ENCODE measurements around the gene INTS1.

INTS1 gene

DNA sequence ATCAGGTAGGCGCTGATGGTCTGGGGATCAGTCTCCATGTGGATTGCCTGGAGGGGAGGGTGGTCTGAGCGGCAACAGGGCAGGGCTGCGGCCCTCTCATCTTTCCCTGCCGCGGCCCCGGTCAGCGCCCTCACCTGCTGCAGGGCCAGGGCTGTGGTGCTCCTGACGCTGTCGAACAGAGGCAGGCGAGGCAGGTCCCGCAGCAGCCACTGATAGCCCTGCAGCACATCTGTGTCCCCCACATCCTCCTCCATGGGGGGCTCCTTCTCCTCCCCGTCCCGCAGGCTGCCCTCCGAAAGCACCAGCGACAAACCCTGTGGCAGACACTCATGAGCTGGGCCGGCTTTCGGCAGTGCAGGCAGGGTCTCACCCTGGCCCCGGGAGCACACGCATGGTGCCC, 19.0 kb downstream of the INTS1 start:
- Histone ChIP-seq H3K9me3 (ENCODE audit: low read depth, low read length) (no peaks in the 10 kb centered on the region), H3K9ac (ENCODE audit: insufficient read length) (no peak overlapping the region), H3K4me3 (no peak overlapping the region), H3K27ac (no peak overlapping the region), H3K36me3 (ENCODE audit: insufficient read depth, low read length) (peaks cover 4% of the 10 kb centered on the region; the same call in 1 of the 2 replicates)
- no peak for DNase-seq (ENCODE audit: low read depth, low spot score)
- TF ChIP-seq FOXP2 (optimal IDR thresholded peaks at IDR 0.05; ENCODE audit: control extremely low read depth, extremely low read length, insufficient read depth) (no peak), POLR2AphosphoS5 (IDR thresholded peaks at IDR 0.05; ENCODE audit: borderline replicate concordance, low read depth, low read length) (no peak), EZH2 (IDR thresholded peaks at IDR 0.05) (no peak)

- TF ChIP-seq POLR2AphosphoS5 (IDR thresholded peaks at IDR 0.05; ENCODE audit: borderline replicate concordance, low read depth, low read length) = no peak
- TF ChIP-seq FOXP2 (optimal IDR thresholded peaks at IDR 0.05; ENCODE audit: control extremely low read depth, extremely low read length, insufficient read depth) = no peak
- TF ChIP-seq EZH2 (IDR thresholded peaks at IDR 0.05) = no peak
- H3K9ac ChIP-seq (ENCODE audit: insufficient read length) = no peak overlapping the region
- H3K36me3 ChIP-seq (ENCODE audit: insufficient read depth, low read length) = peaks cover 4% of the 10 kb centered on the region; the same call in 1 of the 2 replicates
Measured at GRCh38 chr7:1484569-1484968, 19.6 kb downstream of the INTS1 start.

GRCh38 chr7:1483536-1484505, 20.4 kb downstream of the INTS1 start:
- Histone ChIP-seq H3K9me3 (ENCODE audit: low read depth, low read length) (no peaks in the 10 kb centered on the region), H3K27ac (no peak overlapping the region), H3K9ac (ENCODE audit: insufficient read length) (no peak overlapping the region), H3K4me3 (no peak overlapping the region), H3K36me3 (ENCODE audit: insufficient read depth, low read length) (peaks cover 4% of the 10 kb centered on the region; the same call in 1 of the 2 replicates)
- no peak for DNase-seq (ENCODE audit: low read depth, low spot score)
- TF ChIP-seq POLR2AphosphoS5 (IDR thresholded peaks at IDR 0.05; ENCODE audit: borderline replicate concordance, low read depth, low read length) (no peak), FOXP2 (optimal IDR thresholded peaks at IDR 0.05; ENCODE audit: control extremely low read depth, extremely low read length, insufficient read depth) (no peak)

More at GRCh38 chr7:1484569-1484968, 19.6 kb downstream of the INTS1 start:
- H3K27ac ChIP-seq = no peak overlapping the region
- no peak overlapping the region for H3K4me3 ChIP-seq
- H3K9me3 ChIP-seq (ENCODE audit: low read depth, low read length) = no peaks in the 10 kb centered on the region
- DNase-seq (ENCODE audit: low read depth, low spot score) = no peak

- no peak for TF ChIP-seq FOXP2 (optimal IDR thresholded peaks at IDR 0.05; ENCODE audit: control extremely low read depth, extremely low read length, insufficient read depth)
- TF ChIP-seq POLR2AphosphoS5 (IDR thresholded peaks at IDR 0.05; ENCODE audit: borderline replicate concordance, low read depth, low read length) = no peak
- no peak for TF ChIP-seq EZH2 (IDR thresholded peaks at IDR 0.05)
- Histone ChIP-seq H3K9me3 (ENCODE audit: low read depth, low read length) (no peaks in the 10 kb centered on the region), H3K36me3 (ENCODE audit: insufficient read depth, low read length) (peaks cover 4% of the 10 kb centered on the region; the same call in 1 of the 2 replicates), H3K9ac (ENCODE audit: insufficient read length) (no peak overlapping the region), H3K4me3 (no peak overlapping the region), H3K27ac (no peak overlapping the region)
- DNase-seq (ENCODE audit: low read depth, low spot score) = no peak
Measured at GRCh38 chr7:1483079-1483478, 21.1 kb downstream of the INTS1 start.

DNA sequence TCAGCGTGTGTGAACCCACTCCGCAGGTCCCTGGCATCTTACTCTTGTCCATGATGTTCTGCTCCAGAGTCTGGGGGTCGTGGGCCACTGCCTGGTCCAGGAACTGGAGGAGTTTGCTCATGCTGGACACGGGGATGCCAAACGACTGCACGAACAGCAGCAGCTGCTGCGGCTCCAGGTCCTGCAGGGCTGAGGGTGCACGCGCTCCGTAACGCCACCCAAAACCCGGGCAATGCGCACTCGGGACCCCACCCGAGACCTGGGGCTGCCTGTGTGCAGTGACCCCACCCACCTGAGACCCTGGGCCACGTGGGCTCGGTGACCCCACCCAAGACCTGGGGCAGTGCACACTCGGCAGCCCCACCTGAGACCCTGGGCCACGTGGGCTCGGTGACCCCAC, 22.9 kb downstream of the INTS1 start:
- no peak overlapping the region for H3K4me3 ChIP-seq
- no peak overlapping the region for H3K27ac ChIP-seq
- no peaks in the 10 kb centered on the region for H3K9me3 ChIP-seq (ENCODE audit: low read depth, low read length)
- H3K9ac ChIP-seq (ENCODE audit: insufficient read length) = no peak overlapping the region
- TF ChIP-seq POLR2AphosphoS5 (IDR thresholded peaks at IDR 0.05; ENCODE audit: borderline replicate concordance, low read depth, low read length) = no peak
- DNase-seq (ENCODE audit: low read depth, low spot score) = no peak
- H3K36me3 ChIP-seq (ENCODE audit: insufficient read depth, low read length) = peaks cover 4% of the 10 kb centered on the region; the same call in 1 of the 2 replicates

- H3K4me3 ChIP-seq = no peak overlapping the region
- no peaks in the 10 kb centered on the region for H3K9me3 ChIP-seq (ENCODE audit: low read depth, low read length)
- no peak for DNase-seq (ENCODE audit: low read depth, low spot score)
- TF ChIP-seq POLR2AphosphoS5 (IDR thresholded peaks at IDR 0.05; ENCODE audit: borderline replicate concordance, low read depth, low read length) (no peak), FOXP2 (optimal IDR thresholded peaks at IDR 0.05; ENCODE audit: control extremely low read depth, extremely low read length, insufficient read depth) (no peak), EZH2 (IDR thresholded peaks at IDR 0.05) (no peak)
- no peak overlapping the region for H3K9ac ChIP-seq (ENCODE audit: insufficient read length)
- H3K36me3 ChIP-seq (ENCODE audit: insufficient read depth, low read length) = peaks cover 4% of the 10 kb centered on the region; the same call in 1 of the 2 replicates
- no peak overlapping the region for H3K27ac ChIP-seq
Measured at GRCh38 chr7:1480670-1481069, 23.5 kb downstream of the INTS1 start.

GRCh38 chr7:1479287-1479686, 24.9 kb downstream of the INTS1 start:
- H3K9ac ChIP-seq (ENCODE audit: insufficient read length) = no peak overlapping the region
- peaks cover 4% of the 10 kb centered on the region; the same call in 1 of the 2 replicates for H3K36me3 ChIP-seq (ENCODE audit: insufficient read depth, low read length)
- TF ChIP-seq EZH2 (IDR thresholded peaks at IDR 0.05) = no peak
- no peak for TF ChIP-seq POLR2AphosphoS5 (IDR thresholded peaks at IDR 0.05; ENCODE audit: borderline replicate concordance, low read depth, low read length)
- TF ChIP-seq FOXP2 (optimal IDR thresholded peaks at IDR 0.05; ENCODE audit: control extremely low read depth, extremely low read length, insufficient read depth) = no peak
- H3K4me3 ChIP-seq = no peak overlapping the region
- no peak for DNase-seq (ENCODE audit: low read depth, low spot score)
- no peaks in the 10 kb centered on the region for H3K9me3 ChIP-seq (ENCODE audit: low read depth, low read length)
- no peak overlapping the region for H3K27ac ChIP-seq

GRCh38 chr7:1478480-1478879, 25.7 kb downstream of the INTS1 start:
- Histone ChIP-seq H3K9ac (ENCODE audit: insufficient read length) (no peak overlapping the region), H3K36me3 (ENCODE audit: insufficient read depth, low read length) (peaks cover 3% of the 10 kb centered on the region; the same call in 1 of the 2 replicates)

More at GRCh38 chr7:1478480-1478879, 25.7 kb downstream of the INTS1 start:
- no peak for DNase-seq (ENCODE audit: low read depth, low spot score)
- Histone ChIP-seq H3K9me3 (ENCODE audit: low read depth, low read length) (no peaks in the 10 kb centered on the region), H3K4me3 (no peak overlapping the region), H3K27ac (no peak overlapping the region)
- no peak for TF ChIP-seq POLR2AphosphoS5 (IDR thresholded peaks at IDR 0.05; ENCODE audit: borderline replicate concordance, low read depth, low read length)
- no peak for TF ChIP-seq EZH2 (IDR thresholded peaks at IDR 0.05)
- no peak for TF ChIP-seq FOXP2 (optimal IDR thresholded peaks at IDR 0.05; ENCODE audit: control extremely low read depth, extremely low read length, insufficient read depth)
